Upper lobe of left lung (tissue), 6 donors: Measurements from ENCODE around the gene CCNG2. TPM values are rescaled to one million over a fixed set of nuclear protein-coding genes. Genes with fewer than 3 reads are reported as not detected.

Experiments
- ATAC-seq, 2 donors: fragments of 200-7000 bp; cut with Tn5 transposase; one replicate each; pipeline ENCODE4 v1.9.1; 2022; ENCODE audit warnings: mild to moderate bottlenecking in 2 of 2, moderate library complexity in 2 of 2; ENCODE audit not compliant: low FRiP score in 2 of 2
- DNase-seq, 2 donors: peaks; one replicate each; pipeline ENCODE4 v3.0.0-alpha.2; 2019 to 2020
- H3K27ac ChIP-seq, 4 donors: fragments of 200-600 bp; sonication (generic); one replicate each; pipeline ENCODE4 v1.5.1; 2016 to 2019
- H3K27me3 ChIP-seq, 4 donors: fragments of 200-600 bp; sonication (generic); one replicate each; pipeline ENCODE4 v1.5.1; 2017 to 2019
- H3K36me3 ChIP-seq, 4 donors: fragments of 200-600 bp; sonication (generic); one replicate each; pipeline ENCODE4 v1.5.1; 2016 to 2019
- H3K4me1 ChIP-seq, 4 donors: fragments of 200-600 bp; sonication (generic); one replicate each; pipeline ENCODE4 v1.5.1; 2018 to 2019
- H3K4me3 ChIP-seq, 4 donors: fragments of 200-600 bp; sonication (generic); one replicate each; pipeline ENCODE4 v1.5.1; 2017 to 2019; ENCODE audit warnings: mild to moderate bottlenecking in 2 of 4, moderate library complexity in 1 of 4
- H3K9me3 ChIP-seq, 4 donors: fragments of 200-600 bp; sonication (generic); one replicate each; pipeline ENCODE4 v1.5.1; 2018 to 2019
- CTCF ChIP-seq, 6 experiments: fragments of 450-650 bp in 4 of 6; fragments of 200-600 bp in 2 of 6; sonication (generic) in 2 of 6; IDR thresholded peaks; one replicate each; pipeline ENCODE4 v1.5.1; 2016 to 2019; ENCODE audit warnings: antibody characterized with exemption in 6 of 6
- EP300 ChIP-seq, 4 donors: sonication (generic); formaldehyde crosslinking; IDR thresholded peaks; one replicate each; pipeline ENCODE4 v1.5.1; 2017; ENCODE audit warnings: antibody characterized with exemption in 4 of 4, control low read depth in 2 of 4
- POLR2A ChIP-seq, 4 donors: fragments of 450-650 bp; IDR thresholded peaks; one replicate each; pipeline ENCODE4 v1.5.1; 2016 to 2017; ENCODE audit warnings: antibody characterized with exemption in 4 of 4, mild to moderate bottlenecking in 2 of 4
- POLR2AphosphoS5 ChIP-seq, 2 donors: sonication (generic); formaldehyde crosslinking; IDR thresholded peaks; one replicate each; pipeline ENCODE4 v1.5.1; 2017; ENCODE audit warnings: antibody characterized with exemption in 2 of 2
- WGBS, 2 donors: methylation state at CpG; one replicate each; pipeline ENCODE4 v1.1.5; 2017 to 2018; 5-methylcytosine and 5-hydroxymethylcytosine counted together
- small RNA-seq, 4 donors: library from RNA; depleted of rRNA; stranded (forward); fragments of <200 nt; gene quantifications; one replicate each; pipeline ENCODE3, GENCODE V24; 2016
- total RNA-seq, 6 donors: library from RNA; depleted of rRNA in 4 of 6; stranded (reverse); fragments of >200 nt in 4 of 6; gene quantifications; one replicate each; pipeline versions ENCODE4 v1.1.0 to v1.2.1, GENCODE V29; 2016 to 2021
- donor health status: DM: no; HTN: no; CAD: no; lungs with moderate emphysema.
- donor health status: DM: no; HTN: yes; CAD: no; lungs with severe emphysema.

The CCNG2 gene
- total RNA-seq, 6 donors from 2014 or later: 14.1 to 50.5 (median 27.3) TPM

DNA sequence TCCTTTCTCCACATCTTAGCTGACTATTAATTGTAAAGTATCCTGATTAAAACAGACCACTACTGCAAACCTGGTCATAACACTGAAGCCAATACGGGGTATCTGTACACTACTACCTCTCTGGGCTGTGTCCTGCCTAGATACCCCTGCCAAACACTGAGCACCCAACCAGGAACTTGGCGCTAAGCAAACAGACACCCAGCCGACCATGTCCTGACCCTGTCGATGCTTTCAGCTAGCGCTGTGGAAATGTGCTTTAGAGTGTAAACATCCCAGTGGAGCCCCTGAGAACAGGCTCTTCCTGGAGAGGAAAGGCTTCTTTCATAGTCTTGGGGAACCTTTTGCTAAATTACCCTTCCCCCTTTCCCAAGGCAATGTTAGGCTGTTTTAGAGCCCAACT lies 52.9 kb downstream of the CCNG2 start:
- no peak overlapping the region for H3K27ac ChIP-seq
- WGBS, 2 donors: 62 to 77% methylated on average over 1 to 5 of the region's 5 CpGs
- ATAC-seq (no peak), DNase-seq (no peak)
- H3K4me3 ChIP-seq: no peak overlapping the region
- H3K9me3 ChIP-seq: no peaks in the 10 kb centered on the region
- TF ChIP-seq POLR2AphosphoS5 (IDR thresholded peaks at IDR 0.05) (no peak), EP300 (IDR thresholded peaks at IDR 0.05) (no peak), POLR2A (IDR thresholded peaks at IDR 0.05) (no peak), CTCF (IDR thresholded peaks at IDR 0.05) (no peak)
- no peaks in the 10 kb centered on the region for H3K27me3 ChIP-seq
- no peaks in the 10 kb centered on the region for H3K4me1 ChIP-seq
- no peaks in the 10 kb centered on the region for H3K36me3 ChIP-seq

GRCh38 chr4:77215107-77215506 lies 58.1 kb downstream of the CCNG2 start:
- ATAC-seq: no peak
- no peaks in the 10 kb centered on the region for H3K9me3 ChIP-seq
- H3K4me3 ChIP-seq: no peak overlapping the region
- TF ChIP-seq EP300 (IDR thresholded peaks at IDR 0.05) (no peak), POLR2AphosphoS5 (IDR thresholded peaks at IDR 0.05) (no peak), POLR2A (IDR thresholded peaks at IDR 0.05) (no peak), CTCF (IDR thresholded peaks at IDR 0.05) (no peak)
- DNase-seq: no peak
- H3K36me3 ChIP-seq: no peaks in the 10 kb centered on the region
- H3K27ac ChIP-seq: no peak overlapping the region
- 61 to 80% methylated on average over 4 of the region's 4 CpGs for WGBS, 2 donors
- H3K27me3 ChIP-seq: no peaks in the 10 kb centered on the region
- H3K4me1 ChIP-seq: no peaks in the 10 kb centered on the region

- no peaks in the 10 kb centered on the region for H3K9me3 ChIP-seq
- H3K4me1 ChIP-seq: peaks cover 0 to 3% (median 0%) of the 10 kb centered on the region in 4 donors
- H3K27ac ChIP-seq: no peak overlapping the region
- no peaks in the 10 kb centered on the region for H3K36me3 ChIP-seq
- TF ChIP-seq EP300 (IDR thresholded peaks at IDR 0.05): no peak
- no peak for TF ChIP-seq CTCF (IDR thresholded peaks at IDR 0.05)
- no peak for TF ChIP-seq POLR2A (IDR thresholded peaks at IDR 0.05)
- TF ChIP-seq POLR2AphosphoS5 (IDR thresholded peaks at IDR 0.05): no peak
- H3K27me3 ChIP-seq: no peaks in the 10 kb centered on the region
- ATAC-seq (no peak), DNase-seq (no peak)
- H3K4me3 ChIP-seq: no peak overlapping the region
- WGBS, 2 donors: 93 to 94% methylated on average over 1 of the region's 1 CpG
Observed at GRCh38 chr4:77217526-77217925, 60.5 kb downstream of the CCNG2 start.

- H3K27ac ChIP-seq: no peak overlapping the region
- DNase-seq (no peak), ATAC-seq (no peak)
- TF ChIP-seq POLR2A (IDR thresholded peaks at IDR 0.05) (no peak), POLR2AphosphoS5 (IDR thresholded peaks at IDR 0.05) (no peak), EP300 (IDR thresholded peaks at IDR 0.05) (no peak), CTCF (IDR thresholded peaks at IDR 0.05) (no peak)
- H3K9me3 ChIP-seq: no peaks in the 10 kb centered on the region
- no peak overlapping the region for H3K4me3 ChIP-seq
- no peaks in the 10 kb centered on the region for H3K36me3 ChIP-seq
- WGBS, 2 donors: 89 to 97% methylated on average over 2 of the region's 2 CpGs
- no peaks in the 10 kb centered on the region for H3K27me3 ChIP-seq
- H3K4me1 ChIP-seq: peaks cover 0 to 3% (median 0%) of the 10 kb centered on the region in 4 donors
Observed at GRCh38 chr4:77219266-77219665, 62.3 kb downstream of the CCNG2 start.

Small RNAs within 50 kb of the gene (small RNA-seq; reads per million reads assigned to genes)
- gene RNU6-1187P: 0 reads per million in 4 donors

Other genes with a start within 250 kb of the CCNG2 start
- 100 to 1,000 TPM in 2 of 6 donors, 10 to 100 TPM in 4; 56.3 to 136 (median 94.0) TPM for gene SEPTIN11, start 207.5 kb upstream of the CCNG2 start, total RNA-seq
- 100 to 1,000 TPM; 132 to 305 (median 216) TPM for gene CCNI, start 81.2 kb upstream of the CCNG2 start, total RNA-seq